DMS153 (cell line): ENCODE measurements around the gene CGB5.
"Not testable (repeated sequence)": the region's sequence is repeated elsewhere in the genome, so short reads cannot be mapped to it uniquely, and the experiment has no call there.

ENCODE experiments used
- DNase-seq: peaks from one replicate; lab custom pipeline; 2025; lab: John Stamatoyannopoulos, UW

The CGB5 gene

GRCh38 chr19:49057636-49058234 lies 14.1 kb downstream of the CGB5 start, which contains the start of gene CGB7:
Gene CGB7, minus strand, starts transcription at chr19:49057749. Its CDS starts 2,374 bp downstream, at chr19:49055375.
- DNase-seq = no peak

- no peak for DNase-seq
Measured at GRCh38 chr19:49058562-49058961, 14.9 kb downstream of the CGB5 start.

GRCh38 chr19:49059053-49059452 lies 15.4 kb downstream of the CGB5 start:
- no peak for DNase-seq

- DNase-seq = no peak
Measured at GRCh38 chr19:49061000-49061399, 17.4 kb downstream of the CGB5 start.

GRCh38 chr19:49061445-49061844 lies 17.8 kb downstream of the CGB5 start:
- DNase-seq = no peak

- no peak for DNase-seq
Measured at GRCh38 chr19:49064029-49064629, 20.5 kb downstream of the CGB5 start.

- no peak for DNase-seq
Measured at GRCh38 chr19:49064768-49065611, 21.3 kb downstream of the CGB5 start, which contains the start of gene NTF4. Gene NTF4, minus strand, starts transcription at chr19:49064818. Its CDS starts 2,821 bp downstream, at chr19:49061997.

- no peak for DNase-seq
Measured at GRCh38 chr19:49065905-49066512, 22.4 kb downstream of the CGB5 start.

GRCh38 chr19:49067554-49067953 lies 23.9 kb downstream of the CGB5 start:
- no peak for DNase-seq

- DNase-seq = no peak
Measured at GRCh38 chr19:49069026-49069425, 25.4 kb downstream of the CGB5 start.

- no peak for DNase-seq
Measured at GRCh38 chr19:49070416-49070815, 26.8 kb downstream of the CGB5 start.

- no peak for DNase-seq
Measured at GRCh38 chr19:49071860-49072547, 28.4 kb downstream of the CGB5 start.

- DNase-seq = no peak
Measured at GRCh38 chr19:49073514-49074378, 30.1 kb downstream of the CGB5 start.

GRCh38 chr19:49074869-49075268 lies 31.2 kb downstream of the CGB5 start:
- DNase-seq = not testable (repeated sequence)

GRCh38 chr19:49080392-49080791 lies 36.7 kb downstream of the CGB5 start:
- DNase-seq = no peak

GRCh38 chr19:49081273-49081672 lies 37.6 kb downstream of the CGB5 start:
- DNase-seq = no peak

- DNase-seq = no peak
Measured at GRCh38 chr19:49084206-49085019, 40.8 kb downstream of the CGB5 start.

- DNase-seq = peak; percentile 98
Measured at GRCh38 chr19:49085020-49085867, 41.6 kb downstream of the CGB5 start, which contains the start of gene SNRNP70. Gene SNRNP70, plus strand, starts transcription at chr19:49085451. Its CDS starts 964 bp downstream, at chr19:49086415.

- DNase-seq = no peak
Measured at GRCh38 chr19:49085868-49086232, 42.2 kb downstream of the CGB5 start.
